CD14-positive monocyte (primary cell): Measurements from ENCODE around the gene CLECL1. TPM values are rescaled to one million over a fixed set of nuclear protein-coding genes. Genes with fewer than 3 reads are reported as not detected.
A peak's percentile ranks its signal among the peaks of the same experiment; 100 is the strongest.

ENCODE experiments used
- DNase-seq, 3 donors: peaks; one replicate each; pipeline ENCODE4 v3.0.0-alpha.2; 2011 to 2022
- H2AFZ ChIP-seq: 2 replicates; pipeline ENCODE4 v1.6.0; 2012; ENCODE audit warnings: mild to moderate bottlenecking, low read depth, low read length, inconsistent platforms; ENCODE audit not compliant: insufficient read depth, poor library complexity, severe bottlenecking
- H3K27ac ChIP-seq, 2 donors: 1 replicate in 1 of 2; 2 replicates in 1 of 2; pipeline ENCODE4 v1.5.1; 2012 to 2013; ENCODE audit warnings: low read length in 2 of 2, control low read depth in 1 of 2, inconsistent platforms in 1 of 2, low read depth in 1 of 2, mild to moderate bottlenecking in 1 of 2
- H3K27me3 ChIP-seq, 2 donors: one replicate each; pipeline versions ENCODE4 v1.6.0 to v1.6.1; 2011 to 2013; ENCODE audit warnings: low read length in 2 of 2; ENCODE audit not compliant: control insufficient read depth in 2 of 2, insufficient read depth in 2 of 2
- H3K36me3 ChIP-seq, 2 donors: replicated peaks in 1 of 2; 1 replicate in 1 of 2; 2 replicates in 1 of 2; pipeline versions ENCODE4 v1.5.1 to v1.6.1; 2012 to 2013; ENCODE audit warnings: low read length in 2 of 2, control low read depth in 1 of 2, inconsistent platforms in 1 of 2, mild to moderate bottlenecking in 1 of 2; ENCODE audit not compliant: insufficient read depth in 2 of 2, control insufficient read depth in 1 of 2
- H3K4me1 ChIP-seq, 2 donors: 1 replicate in 1 of 2; 2 replicates in 1 of 2; pipeline versions ENCODE4 v1.5.1 to v1.6.1; 2012 to 2013; ENCODE audit warnings: low read length in 2 of 2, control low read depth in 1 of 2, inconsistent platforms in 1 of 2, mild to moderate bottlenecking in 1 of 2, moderate library complexity in 1 of 2; ENCODE audit not compliant: insufficient read depth in 2 of 2, control insufficient read depth in 1 of 2
- H3K4me2 ChIP-seq: replicated peaks from 2 replicates; pipeline ENCODE3; 2012; ENCODE audit warnings: low read length, moderate library complexity, mild to moderate bottlenecking; ENCODE audit not compliant: poor library complexity, severe bottlenecking; ENCODE audit errors: extremely low read depth
- H3K4me3 ChIP-seq, 3 experiments: fragments of 200-600 bp in 1 of 3; sonication (generic) in 1 of 3; replicated peaks in 1 of 3; 1 replicate in 2 of 3; 2 replicates in 1 of 3; pipeline ENCODE4 v1.5.1; 2011 to 2013; ENCODE audit warnings: low read length in 3 of 3, mild to moderate bottlenecking in 3 of 3, control low read depth in 2 of 3, low read depth in 2 of 3, inconsistent platforms in 1 of 3, moderate library complexity in 1 of 3
- H3K79me2 ChIP-seq: 2 replicates; pipeline ENCODE4 v1.6.0; 2012; ENCODE audit warnings: mild to moderate bottlenecking, control low read depth, inconsistent platforms, low read length, moderate library complexity; ENCODE audit not compliant: insufficient read depth
- H3K9ac ChIP-seq: 2 replicates; pipeline ENCODE4 v1.6.0; 2017; ENCODE audit warnings: low read length, mild to moderate bottlenecking; ENCODE audit not compliant: insufficient read depth, poor library complexity, severe bottlenecking
- H3K9me3 ChIP-seq, 2 donors: replicated peaks in 1 of 2; 1 replicate in 1 of 2; 2 replicates in 1 of 2; pipeline versions ENCODE4 v1.5.1 to v1.6.1; 2012 to 2013; ENCODE audit warnings: low read length in 2 of 2, control low read depth in 1 of 2; ENCODE audit not compliant: control insufficient read depth in 1 of 2, insufficient read depth in 1 of 2
- H4K20me1 ChIP-seq: 2 replicates; pipeline ENCODE4 v1.6.0; 2012; ENCODE audit warnings: mild to moderate bottlenecking, low read length, control low read depth, moderate library complexity; ENCODE audit not compliant: insufficient read depth
- H3K27ac Mint-ChIP-seq, 7 donors: one replicate each; pipeline ENCODE4 v1.8.0; 2020; ENCODE audit warnings: mild to moderate bottlenecking in 7 of 7, mixed read lengths in 7 of 7, moderate library complexity in 6 of 7, inconsistent platforms in 2 of 7
- H3K27me3 Mint-ChIP-seq, 3 donors: one replicate each; pipeline ENCODE4 v1.8.0; 2021 to 2022; ENCODE audit warnings: low read depth in 3 of 3, mild to moderate bottlenecking in 3 of 3, mixed read lengths in 3 of 3, moderate library complexity in 3 of 3, inconsistent platforms in 1 of 3
- H3K36me3 Mint-ChIP-seq, 2 donors: one replicate each; pipeline ENCODE4 v1.8.0; 2020; ENCODE audit warnings: mixed read lengths in 2 of 2, inconsistent platforms in 1 of 2, mild to moderate bottlenecking in 1 of 2
- H3K4me1 Mint-ChIP-seq: one replicate; pipeline ENCODE4 v1.8.0; 2020; ENCODE audit warnings: mild to moderate bottlenecking, mixed read lengths
- H3K4me3 Mint-ChIP-seq, 2 donors: one replicate each; pipeline ENCODE4 v1.8.0; 2020; ENCODE audit warnings: mild to moderate bottlenecking in 2 of 2, mixed read lengths in 2 of 2, moderate library complexity in 1 of 2
- H3K9me3 Mint-ChIP-seq, 7 donors: one replicate each; pipeline ENCODE4 v1.8.0; 2020 to 2022; ENCODE audit warnings: mixed read lengths in 7 of 7, mild to moderate bottlenecking in 6 of 7, moderate library complexity in 6 of 7, inconsistent platforms in 2 of 7
- CTCF ChIP-seq: fragments of 200-600 bp; IDR thresholded peaks from one replicate; pipeline ENCODE4 v1.8.0; 2022; ENCODE audit warnings: antibody characterized with exemption, mild to moderate bottlenecking
- WGBS: methylation state at CpG from one replicate; pipeline ENCODE4 v1.1.5; 2013; ENCODE audit warnings: missing lambda C conversion rate; ENCODE audit not compliant: insufficient coverage; 5-methylcytosine and 5-hydroxymethylcytosine counted together
- intact Hi-C, 2 donors: fragments of 100-400 bp; cut with micrococcal nuclease; formaldehyde crosslinking; loops; one replicate each; pipeline versions ENCODE4 v1.15.0 to v1.15.1; 2023
- polyA minus RNA-seq: library from RNA; depleted of rRNA, polyadenylated mRNA; stranded (reverse); fragments of >200 nt; gene quantifications from 2 replicates; pipeline ENCODE4 v1.2.3, GENCODE V29; 2012
- polyA plus RNA-seq, 3 donors: library from polyadenylated mRNA; depleted of rRNA in 1 of 3; unstranded in 2 of 3; stranded (reverse) in 1 of 3; fragments of 300-500 nt in 2 of 3; fragments of >200 nt in 1 of 3; fragmentation: Illumina TruSeq in 2 of 3; gene quantifications; 1 replicate in 2 of 3; 2 replicates in 1 of 3; pipeline ENCODE4 v1.2.3, GENCODE V29; 2012 to 2021
- total RNA-seq, 12 experiments: library from RNA in 1 of 12; stranded (reverse) in 1 of 12; fragments of 120-200 nt in 1 of 12; gene quantifications; one replicate each; pipeline ENCODE4 v1.2.4 and lab custom pipeline; 2013 to 2026; ENCODE audit warnings: mixed read lengths in 6 of 12, inconsistent platforms in 1 of 12

CLECL1 gene
- 9.4 TPM for total RNA-seq (2013)
- polyA plus RNA-seq (10 to 100 TPM in 2 of 3 donors, 1 to 10 TPM in 1; 7.6 to 20.6 (median 11.4) TPM), polyA minus RNA-seq (2.6 and 3.4 TPM in 2 replicates), total RNA-seq (lab: John Stamatoyannopoulos, UW) (0.34 to 4.3 (median 0.74) reads per million in 11 experiments)

GRCh38 chr12:9732921-9733461, at the start of gene CLECL1:
CLECL1 (minus strand) TSS chr12:9733097.
- Histone ChIP-seq H3K27me3 (no peaks in the 10 kb centered on the region), H3K36me3 (no peaks in the 10 kb centered on the region), H3K79me2 (peaks cover 38% of the 10 kb centered on the region), H3K27ac (peak within 1 kb of the TSS; percentile 47 to 80), H2AFZ (peak within 1 kb of the TSS; percentile 62), H3K9me3 (no peaks in the 10 kb centered on the region), H3K9ac (peak within 1 kb of the TSS; percentile 49), H4K20me1 (no peaks in the 10 kb centered on the region), H3K4me2 (peak within 1 kb of the TSS; percentile 68), H3K4me3 (peak within 1 kb of the TSS; percentile 22 to 83 (median 72)), H3K4me1 (peaks cover 57 to 76% of the 10 kb centered on the region in 2 donors)
- DNase-seq, result peak; percentile 20 to 46 (median 44)
- Mint-ChIP-seq H3K4me3 (peak within 1 kb of the TSS; percentile 63 to 88), H3K27me3 (no peaks in the 10 kb centered on the region), H3K4me1 (peaks cover 59% of the 10 kb centered on the region), H3K27ac (peak within 1 kb of the TSS; percentile 84 to 94 (median 92)), H3K36me3 (no peaks in the 10 kb centered on the region), H3K9me3 (no peaks in the 10 kb centered on the region)
- intact Hi-C loops, result no loop called here
- no CpG with 5 or more reads among the region's 8 CpGs for WGBS
- TF ChIP-seq CTCF, result no peak

GRCh38 chr12:9781360-9781759, 48.5 kb upstream of the CLECL1 start:
- Mint-ChIP-seq H3K9me3 (peaks cover 0 to 3% (median 0%) of the 10 kb centered on the region in 7 donors), H3K27ac (no peak overlapping the region), H3K4me1 (peaks cover 13% of the 10 kb centered on the region), H3K27me3 (peaks cover 0 to 3% (median 0%) of the 10 kb centered on the region in 3 donors), H3K4me3 (no peak overlapping the region), H3K36me3 (peaks cover 0 to 4% of the 10 kb centered on the region in 2 donors)
- no peak for DNase-seq
- no peak for TF ChIP-seq CTCF
- no peak overlapping the region for H3K27ac ChIP-seq
- intact Hi-C loops, result no loop called here
- no peaks in the 10 kb centered on the region for H4K20me1 ChIP-seq
- no peak overlapping the region for H3K4me3 ChIP-seq
- no peaks in the 10 kb centered on the region for H3K79me2 ChIP-seq
- H3K4me2 ChIP-seq, result no peak overlapping the region
- 86% methylated on average over 1 of the region's 2 CpGs for WGBS
- no peak overlapping the region for H3K9ac ChIP-seq
- H3K27me3 ChIP-seq, result no peaks in the 10 kb centered on the region
- no peak overlapping the region for H2AFZ ChIP-seq
- no peaks in the 10 kb centered on the region for H3K9me3 ChIP-seq
- H3K4me1 ChIP-seq, result no peaks in the 10 kb centered on the region
- H3K36me3 ChIP-seq, result no peaks in the 10 kb centered on the region
